HepG2 (cell line): ENCODE data around the gene PCYT2. TPM values are rescaled to one million over a fixed set of nuclear protein-coding genes. Genes with fewer than 3 reads are reported as not detected.

Experiments used
- ATF1 ChIP-seq: IDR thresholded peaks from 2 replicates; pipeline ENCODE4 v1.6.1; 2016; ENCODE audit warnings: mild to moderate bottlenecking, control low read depth
- ATM ChIP-seq: fragments of 450-650 bp; IDR thresholded peaks from 2 replicates; pipeline ENCODE4 v1.7.1; 2017; ENCODE audit warnings: mild to moderate bottlenecking, borderline replicate concordance
- BHLHE40 ChIP-seq: IDR thresholded peaks from 2 replicates; pipeline ENCODE4 v1.6.1; 2011; ENCODE audit warnings: low read length, improper control_type of control experiment
- DPF2 ChIP-seq: sonication (generic); formaldehyde crosslinking; IDR thresholded peaks from 2 replicates; pipeline ENCODE4 v1.4.0; 2020; ENCODE audit warnings: mild to moderate bottlenecking, low read depth, missing genetic modification reagents, borderline replicate concordance
- FOSL2 ChIP-seq: sonication (generic); formaldehyde crosslinking; IDR thresholded peaks from 2 replicates; pipeline ENCODE4 v1.4.0; 2020; ENCODE audit warnings: missing genetic modification reagents
- NFAT5 ChIP-seq: sonication (generic); formaldehyde crosslinking; IDR thresholded peaks from 2 replicates; pipeline ENCODE4 v1.4.0; 2020; ENCODE audit warnings: missing genetic modification reagents
- PBX2 ChIP-seq: IDR thresholded peaks from 2 replicates; pipeline ENCODE4 v1.6.1; 2016; ENCODE audit warnings: control low read depth
- TGIF2 ChIP-seq: IDR thresholded peaks from 2 replicates; pipeline ENCODE4 v1.6.1; 2016; ENCODE audit warnings: control low read depth, missing compliant biosample characterization
- ZBTB7B ChIP-seq: sonication (generic); formaldehyde crosslinking; IDR thresholded peaks from 2 replicates; pipeline ENCODE4 v1.4.0; 2020; ENCODE audit warnings: missing genetic modification reagents
- ZIK1 ChIP-seq: sonication (generic); formaldehyde crosslinking; IDR thresholded peaks from 2 replicates; pipeline ENCODE4 v1.5.0; 2020; ENCODE audit warnings: mild to moderate bottlenecking, low read depth, missing genetic modification reagents, borderline replicate concordance
- ZNF343 ChIP-seq: sonication (generic); formaldehyde crosslinking; IDR thresholded peaks from 2 replicates; pipeline ENCODE4 v1.4.0; 2020; ENCODE audit warnings: mild to moderate bottlenecking, missing genetic modification reagents
- ZNF468 ChIP-seq: sonication (generic); formaldehyde crosslinking; IDR thresholded peaks from 2 replicates; pipeline ENCODE4 v1.8.0; 2022; ENCODE audit warnings: mild to moderate bottlenecking, moderate library complexity, missing genetic modification reagents
- ZNF496 ChIP-seq: sonication (generic); formaldehyde crosslinking; IDR thresholded peaks from 2 replicates; pipeline ENCODE4 v1.8.1; 2023; ENCODE audit warnings: mild to moderate bottlenecking, moderate library complexity, missing genetic modification reagents; ENCODE audit not compliant: insufficient replicate concordance
- ZSCAN9 ChIP-seq: IDR thresholded peaks from 2 replicates; pipeline ENCODE4 v1.6.1; 2016; ENCODE audit warnings: borderline replicate concordance
- polyA plus RNA-seq, 8 experiments: library from polyadenylated mRNA; depleted of rRNA in 3 of 8; stranded (reverse) in 7 of 8; unstranded in 1 of 8; fragments of >200 nt; fragmentation: Illumina TruSeq in 4 of 8; extraction: Trizol in 4 of 8; gene quantifications; 2 replicates each; pipeline versions ENCODE4 v1.2.1 to v1.2.3, GENCODE V29; 2011 to 2016; ENCODE audit warnings: low read depth in 4 of 8, missing spikeins in 1 of 8, mixed read lengths in 1 of 8; ENCODE audit not compliant: insufficient read depth in 1 of 8
- total RNA-seq, 5 experiments: library from RNA; depleted of rRNA; stranded (reverse); fragments of >200 nt; fragmentation: Illumina TruSeq; extraction: Trizol; gene quantifications; 2 replicates each; pipeline ENCODE4 v1.2.3, GENCODE V29; 2016; ENCODE audit warnings: low read depth in 1 of 5
- TF ChIP-seq, protein P1 (sequence below): sonication (generic); formaldehyde crosslinking; IDR thresholded peaks from 2 replicates; pipeline ENCODE4 v1.4.0; 2020; ENCODE audit warnings: missing genetic modification reagents, borderline replicate concordance

PCYT2 gene
- total and polyA plus RNA-seq, 2 of the 13 experiments (the other 11 are each of a cell fraction or from before 2014, with no cell fraction given): 147 to 297 TPM

DNA sequence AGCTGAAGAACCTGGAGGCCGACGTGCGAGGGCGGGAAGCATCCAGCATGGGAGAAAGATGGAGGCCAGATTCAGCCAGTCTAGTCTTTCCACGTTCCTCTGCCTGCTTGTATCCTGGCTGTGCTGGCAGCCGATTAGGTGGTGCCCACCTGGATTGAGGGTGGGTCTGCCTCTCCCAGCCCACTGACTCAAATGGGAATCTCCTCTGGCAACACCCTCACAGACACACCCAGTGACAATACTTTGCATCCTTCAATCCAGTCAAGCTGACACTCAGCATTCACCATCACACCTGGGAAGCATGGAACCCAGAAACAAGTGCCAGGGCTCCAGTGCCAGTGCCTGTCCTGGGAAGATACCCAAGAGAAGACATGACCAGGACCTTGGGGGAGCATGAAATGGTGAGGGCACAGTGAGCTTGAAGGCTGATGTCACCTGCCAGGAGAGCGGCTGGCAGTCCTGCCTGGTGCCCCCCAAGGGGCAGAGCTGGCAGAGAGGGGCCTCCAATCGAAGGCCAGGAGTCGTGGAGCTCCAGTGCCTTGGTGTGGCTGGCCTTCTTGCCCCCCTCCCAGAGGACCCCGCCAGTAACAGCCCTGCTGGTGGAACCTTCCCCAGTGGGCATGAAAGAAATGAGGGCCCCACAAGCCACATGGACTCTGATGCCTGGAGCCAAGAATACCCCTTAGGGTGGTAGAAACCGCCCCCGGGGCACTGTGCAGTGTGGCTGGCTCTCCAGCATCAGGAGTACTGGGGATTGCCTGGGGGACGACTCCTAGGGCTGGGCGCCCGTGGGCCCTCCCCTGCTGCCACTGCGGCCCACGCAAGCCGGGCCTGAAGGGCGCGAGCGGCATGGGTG lies 9.8 kb downstream of the PCYT2 start (continued):
- TF ChIP-seq, protein P1, sequence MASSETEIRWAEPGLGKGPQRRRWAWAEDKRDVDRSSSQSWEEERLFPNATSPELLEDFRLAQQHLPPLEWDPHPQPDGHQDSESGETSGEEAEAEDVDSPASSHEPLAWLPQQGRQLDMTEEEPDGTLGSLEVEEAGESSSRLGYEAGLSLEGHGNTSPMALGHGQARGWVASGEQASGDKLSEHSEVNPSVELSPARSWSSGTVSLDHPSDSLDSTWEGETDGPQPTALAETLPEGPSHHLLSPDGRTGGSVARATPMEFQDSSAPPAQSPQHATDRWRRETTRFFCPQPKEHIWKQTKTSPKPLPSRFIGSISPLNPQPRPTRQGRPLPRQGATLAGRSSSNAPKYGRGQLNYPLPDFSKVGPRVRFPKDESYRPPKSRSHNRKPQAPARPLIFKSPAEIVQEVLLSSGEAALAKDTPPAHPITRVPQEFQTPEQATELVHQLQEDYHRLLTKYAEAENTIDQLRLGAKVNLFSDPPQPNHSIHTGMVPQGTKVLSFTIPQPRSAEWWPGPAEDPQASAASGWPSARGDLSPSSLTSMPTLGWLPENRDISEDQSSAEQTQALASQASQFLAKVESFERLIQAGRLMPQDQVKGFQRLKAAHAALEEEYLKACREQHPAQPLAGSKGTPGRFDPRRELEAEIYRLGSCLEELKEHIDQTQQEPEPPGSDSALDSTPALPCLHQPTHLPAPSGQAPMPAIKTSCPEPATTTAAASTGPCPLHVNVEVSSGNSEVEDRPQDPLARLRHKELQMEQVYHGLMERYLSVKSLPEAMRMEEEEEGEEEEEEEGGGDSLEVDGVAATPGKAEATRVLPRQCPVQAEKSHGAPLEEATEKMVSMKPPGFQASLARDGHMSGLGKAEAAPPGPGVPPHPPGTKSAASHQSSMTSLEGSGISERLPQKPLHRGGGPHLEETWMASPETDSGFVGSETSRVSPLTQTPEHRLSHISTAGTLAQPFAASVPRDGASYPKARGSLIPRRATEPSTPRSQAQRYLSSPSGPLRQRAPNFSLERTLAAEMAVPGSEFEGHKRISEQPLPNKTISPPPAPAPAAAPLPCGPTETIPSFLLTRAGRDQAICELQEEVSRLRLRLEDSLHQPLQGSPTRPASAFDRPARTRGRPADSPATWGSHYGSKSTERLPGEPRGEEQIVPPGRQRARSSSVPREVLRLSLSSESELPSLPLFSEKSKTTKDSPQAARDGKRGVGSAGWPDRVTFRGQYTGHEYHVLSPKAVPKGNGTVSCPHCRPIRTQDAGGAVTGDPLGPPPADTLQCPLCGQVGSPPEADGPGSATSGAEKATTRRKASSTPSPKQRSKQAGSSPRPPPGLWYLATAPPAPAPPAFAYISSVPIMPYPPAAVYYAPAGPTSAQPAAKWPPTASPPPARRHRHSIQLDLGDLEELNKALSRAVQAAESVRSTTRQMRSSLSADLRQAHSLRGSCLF (CRISPR knock-in tag): no peak
- TF ChIP-seq NFAT5 (CRISPR knock-in tag) (0 out of 2 replicates have a peak, but pooled peaks have one; percentile 49), BHLHE40 (no peak), ZBTB7B (0 out of 2 replicates have a peak, but pooled peaks have one; percentile 25), ZIK1 (CRISPR knock-in tag) (no peak), ATF1 (no peak), FOSL2 (CRISPR knock-in tag) (no peak), ZNF496 (no peak), ZNF343 (no peak), ZNF468 (CRISPR knock-in tag) (no peak), PBX2 (no peak), ZSCAN9 (CRISPR knock-in tag) (no peak), DPF2 (CRISPR knock-in tag) (no peak), TGIF2 (CRISPR knock-in tag) (0 out of 2 replicates have a peak, but pooled peaks have one; percentile 36), ATM (no peak)
